ENCODE data around the gene TCIRG1. TPM values are rescaled to one million over a fixed set of nuclear protein-coding genes. Genes with fewer than 3 reads are reported as not detected.

TCIRG1 gene
- total and polyA plus RNA-seq, 2 of the 13 experiments (the other 11 are each of a cell fraction or from before 2014, with no cell fraction given) = 48.0 to 69.6 TPM

DNA sequence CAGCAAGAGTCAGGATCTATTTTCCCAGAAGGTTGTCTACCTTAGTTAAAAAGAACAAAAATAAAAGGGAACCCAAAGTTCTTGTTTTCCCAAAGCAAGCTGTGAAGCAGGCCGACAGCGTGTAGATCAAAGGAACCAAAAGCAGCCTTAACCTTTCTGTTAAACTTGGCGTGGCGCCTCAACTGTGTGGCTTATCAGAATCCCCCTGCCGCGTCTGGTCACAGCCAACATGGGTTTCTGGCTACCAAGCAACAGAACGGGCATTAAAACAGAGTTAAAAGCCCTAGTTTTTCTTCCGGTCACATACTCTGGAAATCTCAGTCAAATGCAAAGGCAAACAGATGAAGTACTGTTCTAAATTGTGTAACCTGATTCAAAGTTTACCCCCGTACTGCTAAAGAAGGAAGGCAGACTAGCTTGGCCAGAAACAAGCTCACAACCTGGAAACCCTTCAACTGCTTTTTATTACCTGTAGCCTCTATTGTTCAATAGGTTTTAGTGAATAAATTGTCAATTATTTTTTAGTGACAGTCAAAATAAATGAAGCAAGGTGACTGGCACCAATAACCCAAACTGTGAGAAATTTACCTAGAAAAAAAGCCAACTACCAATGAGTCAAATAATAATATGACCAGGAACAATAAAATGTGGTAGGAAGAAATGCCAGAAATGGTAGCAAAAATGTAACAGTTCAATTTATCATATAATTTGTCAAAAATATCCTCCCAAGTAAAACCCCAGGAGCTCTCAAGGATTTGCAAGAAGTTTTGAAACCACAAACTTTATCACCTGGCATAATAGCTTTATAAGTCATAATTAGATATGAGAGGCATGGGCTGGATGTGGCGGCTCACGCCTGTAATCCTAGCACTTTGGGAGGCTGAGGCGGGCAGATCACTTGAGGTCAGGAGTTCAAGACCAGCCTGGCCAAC, 60.9 kb downstream of the TCIRG1 start (continued):
- no peak for TF ChIP-seq TP53 (CRISPR knock-in tag; conservative IDR thresholded peaks at IDR 0.05)
- TF ChIP-seq EZH2 (conservative IDR thresholded peaks at IDR 0.05; ENCODE audit: low read depth, low read length) = no peak
- TF ChIP-seq, protein P1, sequence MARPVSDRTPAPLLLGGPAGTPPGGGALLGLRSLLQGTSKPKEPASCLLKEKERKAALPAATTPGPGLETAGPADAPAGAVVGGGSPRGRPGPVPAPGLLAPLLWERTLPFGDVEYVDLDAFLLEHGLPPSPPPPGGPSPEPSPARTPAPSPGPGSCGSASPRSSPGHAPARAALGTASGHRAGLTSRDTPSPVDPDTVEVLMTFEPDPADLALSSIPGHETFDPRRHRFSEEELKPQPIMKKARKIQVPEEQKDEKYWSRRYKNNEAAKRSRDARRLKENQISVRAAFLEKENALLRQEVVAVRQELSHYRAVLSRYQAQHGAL (CRISPR knock-in tag; IDR thresholded peaks at IDR 0.05; ENCODE audit: not compliant biosample characterization) = no peak
- no peak for TF ChIP-seq RNF2 (conservative IDR thresholded peaks at IDR 0.05; ENCODE audit: low read depth)
- TF ChIP-seq ZXDC (CRISPR knock-in tag; IDR thresholded peaks at IDR 0.05) = no peak
- TF ChIP-seq ZNF572 (CRISPR knock-in tag; IDR thresholded peaks at IDR 0.05) = no peak
- no peak for TF ChIP-seq ZNF598 (CRISPR knock-in tag; IDR thresholded peaks at IDR 0.05; ENCODE audit: borderline replicate concordance)
- TF ChIP-seq, protein P2, sequence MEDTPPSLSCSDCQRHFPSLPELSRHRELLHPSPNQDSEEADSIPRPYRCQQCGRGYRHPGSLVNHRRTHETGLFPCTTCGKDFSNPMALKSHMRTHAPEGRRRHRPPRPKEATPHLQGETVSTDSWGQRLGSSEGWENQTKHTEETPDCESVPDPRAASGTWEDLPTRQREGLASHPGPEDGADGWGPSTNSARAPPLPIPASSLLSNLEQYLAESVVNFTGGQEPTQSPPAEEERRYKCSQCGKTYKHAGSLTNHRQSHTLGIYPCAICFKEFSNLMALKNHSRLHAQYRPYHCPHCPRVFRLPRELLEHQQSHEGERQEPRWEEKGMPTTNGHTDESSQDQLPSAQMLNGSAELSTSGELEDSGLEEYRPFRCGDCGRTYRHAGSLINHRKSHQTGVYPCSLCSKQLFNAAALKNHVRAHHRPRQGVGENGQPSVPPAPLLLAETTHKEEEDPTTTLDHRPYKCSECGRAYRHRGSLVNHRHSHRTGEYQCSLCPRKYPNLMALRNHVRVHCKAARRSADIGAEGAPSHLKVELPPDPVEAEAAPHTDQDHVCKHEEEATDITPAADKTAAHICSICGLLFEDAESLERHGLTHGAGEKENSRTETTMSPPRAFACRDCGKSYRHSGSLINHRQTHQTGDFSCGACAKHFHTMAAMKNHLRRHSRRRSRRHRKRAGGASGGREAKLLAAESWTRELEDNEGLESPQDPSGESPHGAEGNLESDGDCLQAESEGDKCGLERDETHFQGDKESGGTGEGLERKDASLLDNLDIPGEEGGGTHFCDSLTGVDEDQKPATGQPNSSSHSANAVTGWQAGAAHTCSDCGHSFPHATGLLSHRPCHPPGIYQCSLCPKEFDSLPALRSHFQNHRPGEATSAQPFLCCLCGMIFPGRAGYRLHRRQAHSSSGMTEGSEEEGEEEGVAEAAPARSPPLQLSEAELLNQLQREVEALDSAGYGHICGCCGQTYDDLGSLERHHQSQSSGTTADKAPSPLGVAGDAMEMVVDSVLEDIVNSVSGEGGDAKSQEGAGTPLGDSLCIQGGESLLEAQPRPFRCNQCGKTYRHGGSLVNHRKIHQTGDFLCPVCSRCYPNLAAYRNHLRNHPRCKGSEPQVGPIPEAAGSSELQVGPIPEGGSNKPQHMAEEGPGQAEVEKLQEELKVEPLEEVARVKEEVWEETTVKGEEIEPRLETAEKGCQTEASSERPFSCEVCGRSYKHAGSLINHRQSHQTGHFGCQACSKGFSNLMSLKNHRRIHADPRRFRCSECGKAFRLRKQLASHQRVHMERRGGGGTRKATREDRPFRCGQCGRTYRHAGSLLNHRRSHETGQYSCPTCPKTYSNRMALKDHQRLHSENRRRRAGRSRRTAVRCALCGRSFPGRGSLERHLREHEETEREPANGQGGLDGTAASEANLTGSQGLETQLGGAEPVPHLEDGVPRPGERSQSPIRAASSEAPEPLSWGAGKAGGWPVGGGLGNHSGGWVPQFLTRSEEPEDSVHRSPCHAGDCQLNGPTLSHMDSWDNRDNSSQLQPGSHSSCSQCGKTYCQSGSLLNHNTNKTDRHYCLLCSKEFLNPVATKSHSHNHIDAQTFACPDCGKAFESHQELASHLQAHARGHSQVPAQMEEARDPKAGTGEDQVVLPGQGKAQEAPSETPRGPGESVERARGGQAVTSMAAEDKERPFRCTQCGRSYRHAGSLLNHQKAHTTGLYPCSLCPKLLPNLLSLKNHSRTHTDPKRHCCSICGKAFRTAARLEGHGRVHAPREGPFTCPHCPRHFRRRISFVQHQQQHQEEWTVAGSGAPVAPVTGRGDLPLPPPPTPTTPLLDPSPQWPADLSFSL (CRISPR knock-in tag; IDR thresholded peaks at IDR 0.05) = no peak; the same call in 1 of the 2 replicates
- no peak for TF ChIP-seq SNRNP70 (IDR thresholded peaks at IDR 0.05; ENCODE audit: low read depth, low read length)
- TF ChIP-seq ELK4 (CRISPR knock-in tag; IDR thresholded peaks at IDR 0.05; ENCODE audit: borderline replicate concordance) = no peak
- peak; percentile 88; the same call in 1 of the 2 replicates for TF ChIP-seq ZNF556 (CRISPR knock-in tag; IDR thresholded peaks at IDR 0.05; ENCODE audit: borderline replicate concordance)
- TF ChIP-seq FOXK1 (CRISPR knock-in tag; IDR thresholded peaks at IDR 0.05; ENCODE audit: borderline replicate concordance, low read depth) = peak; percentile 84
- no peak for TF ChIP-seq BRF2 (CRISPR knock-in tag; IDR thresholded peaks at IDR 0.05)
- TF ChIP-seq ZNF3 (CRISPR knock-in tag; IDR thresholded peaks at IDR 0.05) = peak; percentile 81
- TF ChIP-seq ZKSCAN1 (IDR thresholded peaks at IDR 0.05; ENCODE audit: low read length) = no peak

Measured in HepG2 (cell line).